ENCODE results near the gene C11orf52. TPM values are rescaled to one million over a fixed set of nuclear protein-coding genes. Genes with fewer than 3 reads are reported as not detected.

The C11orf52 gene
- total RNA-seq, 1 donor from 2014 or later: 1.2 TPM

- no peaks in the 10 kb centered on the region for H3K36me3 ChIP-seq
- intact Hi-C loops (cut with micrococcal nuclease): no loop called here
Observed at GRCh38 chr11:111945198-111945597, 26.5 kb downstream of the C11orf52 start.

GRCh38 chr11:111946499-111946898 lies 27.8 kb downstream of the C11orf52 start:
- intact Hi-C loops (cut with micrococcal nuclease): no loop called here
- no peak for TF ChIP-seq CTCF (IDR thresholded peaks at IDR 0.05; ENCODE audit: borderline replicate concordance)
- Histone ChIP-seq H3K9me3 (replicated peaks) (no peaks in the 10 kb centered on the region), H3K36me3 (no peaks in the 10 kb centered on the region), H3K4me1 (peaks cover 55% of the 10 kb centered on the region), H3K27me3 (ENCODE audit: low read depth) (no peaks in the 10 kb centered on the region), H3K4me3 (no peak overlapping the region), H3K27ac (replicated peaks) (no peak overlapping the region)
- no peak for DNase-seq

More at GRCh38 chr11:111945198-111945597, 26.5 kb downstream of the C11orf52 start:
- Histone ChIP-seq H3K4me3 (no peak overlapping the region), H3K27me3 (ENCODE audit: low read depth) (no peaks in the 10 kb centered on the region), H3K27ac (replicated peaks) (peak overlapping the region; percentile 32), H3K9me3 (replicated peaks) (no peaks in the 10 kb centered on the region), H3K4me1 (peaks cover 65% of the 10 kb centered on the region)
- no peak for TF ChIP-seq CTCF (IDR thresholded peaks at IDR 0.05; ENCODE audit: borderline replicate concordance)
- DNase-seq: no peak

GRCh38 chr11:111947143-111947542 lies 28.4 kb downstream of the C11orf52 start:
- TF ChIP-seq CTCF (IDR thresholded peaks at IDR 0.05; ENCODE audit: borderline replicate concordance): no peak
- no peak overlapping the region for H3K4me3 ChIP-seq
- intact Hi-C loops (cut with micrococcal nuclease): no loop called here
- no peaks in the 10 kb centered on the region for H3K27me3 ChIP-seq (ENCODE audit: low read depth)
- no peak overlapping the region for H3K27ac ChIP-seq (replicated peaks)
- no peaks in the 10 kb centered on the region for H3K36me3 ChIP-seq
- H3K9me3 ChIP-seq (replicated peaks): no peaks in the 10 kb centered on the region
- peaks cover 51% of the 10 kb centered on the region for H3K4me1 ChIP-seq
- DNase-seq: no peak

- H3K27ac ChIP-seq (replicated peaks): peak overlapping the region; percentile 27
- H3K36me3 ChIP-seq: no peaks in the 10 kb centered on the region
- intact Hi-C loops (cut with micrococcal nuclease): no loop called here
- TF ChIP-seq CTCF (IDR thresholded peaks at IDR 0.05; ENCODE audit: borderline replicate concordance): no peak
- DNase-seq: no peak
- H3K4me1 ChIP-seq: peaks cover 32% of the 10 kb centered on the region
- no peaks in the 10 kb centered on the region for H3K27me3 ChIP-seq (ENCODE audit: low read depth)
- no peaks in the 10 kb centered on the region for H3K9me3 ChIP-seq (replicated peaks)
- no peak overlapping the region for H3K4me3 ChIP-seq
Observed at GRCh38 chr11:111949519-111950426, 31.1 kb downstream of the C11orf52 start.

GRCh38 chr11:111951565-111951964 lies 32.9 kb downstream of the C11orf52 start:
- no peak for DNase-seq
- H3K9me3 ChIP-seq (replicated peaks): no peaks in the 10 kb centered on the region
- peaks cover 20% of the 10 kb centered on the region for H3K4me1 ChIP-seq

More at GRCh38 chr11:111951565-111951964, 32.9 kb downstream of the C11orf52 start:
- intact Hi-C loops (cut with micrococcal nuclease): no loop called here
- Histone ChIP-seq H3K4me3 (no peak overlapping the region), H3K27ac (replicated peaks) (no peak overlapping the region), H3K36me3 (no peaks in the 10 kb centered on the region), H3K27me3 (ENCODE audit: low read depth) (no peaks in the 10 kb centered on the region)
- no peak for TF ChIP-seq CTCF (IDR thresholded peaks at IDR 0.05; ENCODE audit: borderline replicate concordance)

Measured in left ventricle myocardium inferior (tissue), 1 donor.